Measurements from ENCODE around the gene ACYP2. TPM values are rescaled to one million over a fixed set of nuclear protein-coding genes. Genes with fewer than 3 reads are reported as not detected.
"Not testable (repeated sequence)": the region's sequence is repeated elsewhere in the genome, so short reads cannot be mapped to it uniquely, and the experiment has no call there.

Gene ACYP2
- total RNA-seq, 1 experiment from 2014 or later, result 7.0 TPM

DNA sequence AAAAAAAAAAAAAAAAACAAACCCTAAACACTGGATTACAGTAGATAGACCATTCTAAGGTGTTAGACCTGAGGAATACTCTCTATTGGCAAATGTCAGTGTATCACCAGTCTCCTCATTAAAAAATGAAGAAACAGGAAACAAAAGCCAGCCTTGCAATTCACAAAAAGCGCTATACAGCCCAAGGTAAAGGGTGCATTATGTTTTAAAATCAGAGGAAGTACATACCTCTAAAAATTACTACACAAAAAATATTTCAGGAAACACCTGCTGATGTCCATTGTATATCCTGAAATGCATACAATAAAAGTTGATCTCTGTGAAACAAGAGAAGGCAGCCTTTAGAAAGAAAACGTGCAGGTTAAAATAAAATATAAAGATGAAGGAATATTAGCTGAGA, 195.5 kb downstream of the ACYP2 start:
- no peak overlapping the region for H3K4me3 ChIP-seq
- H3K9me3 ChIP-seq (replicated peaks), result no peaks in the 10 kb centered on the region
- no peaks in the 10 kb centered on the region for H3K27me3 ChIP-seq
- no peaks in the 10 kb centered on the region for H3K36me3 ChIP-seq
- no peak overlapping the region for H3K27ac ChIP-seq
- H3K4me1 ChIP-seq, result peaks cover 15% of the 10 kb centered on the region
- DNase-seq, result peak in 1 of 2 experiments; percentile 50

DNA sequence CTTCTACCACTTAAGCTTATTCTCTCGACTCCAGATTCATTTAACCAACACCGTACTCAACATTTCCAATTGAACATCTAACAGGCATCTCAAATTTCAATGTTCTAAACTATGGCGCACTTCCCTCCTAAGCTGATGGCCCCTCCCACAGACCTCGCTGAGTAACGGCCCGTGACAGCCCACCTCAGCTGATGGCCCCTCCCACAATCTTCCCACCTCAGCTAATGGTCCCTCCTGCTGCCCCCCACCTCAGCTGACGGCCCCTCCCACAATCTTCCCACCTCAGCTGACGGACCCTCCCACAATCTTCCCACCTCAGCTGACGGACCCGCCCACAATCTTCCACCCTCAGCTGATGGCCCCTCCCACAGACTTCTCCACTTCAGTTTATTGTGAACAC, 197.7 kb downstream of the ACYP2 start:
- Histone ChIP-seq H3K27ac (no peak overlapping the region), H3K27me3 (no peaks in the 10 kb centered on the region), H3K9me3 (replicated peaks) (0 out of 2 replicates have a peak, but pooled peaks cover 3% of the 10 kb centered on the region), H3K4me3 (no peak overlapping the region), H3K36me3 (no peaks in the 10 kb centered on the region), H3K4me1 (peaks cover 15% of the 10 kb centered on the region)
- DNase-seq, result no peak

DNA sequence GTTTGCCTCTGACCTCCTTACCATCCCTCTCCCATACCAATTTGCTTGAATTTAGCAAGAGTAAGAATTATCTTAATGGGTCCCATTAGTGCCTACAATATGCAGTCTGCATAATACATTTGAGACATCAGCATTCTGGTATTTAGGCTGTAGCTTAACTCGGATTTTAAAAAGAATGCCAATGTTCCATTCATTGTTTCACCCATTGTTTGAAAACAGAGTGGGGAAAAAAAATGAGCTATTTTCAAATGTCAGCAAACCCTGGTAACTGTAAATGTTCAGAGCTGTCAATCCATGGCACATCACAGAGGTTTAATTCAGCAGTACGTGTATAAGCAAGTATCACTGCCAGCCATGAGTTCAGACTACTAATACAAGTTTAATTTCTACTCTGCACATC, 202.6 kb downstream of the ACYP2 start:
- peaks cover 12% of the 10 kb centered on the region for H3K4me1 ChIP-seq
- no peak overlapping the region for H3K4me3 ChIP-seq
- no peak for DNase-seq

DNA sequence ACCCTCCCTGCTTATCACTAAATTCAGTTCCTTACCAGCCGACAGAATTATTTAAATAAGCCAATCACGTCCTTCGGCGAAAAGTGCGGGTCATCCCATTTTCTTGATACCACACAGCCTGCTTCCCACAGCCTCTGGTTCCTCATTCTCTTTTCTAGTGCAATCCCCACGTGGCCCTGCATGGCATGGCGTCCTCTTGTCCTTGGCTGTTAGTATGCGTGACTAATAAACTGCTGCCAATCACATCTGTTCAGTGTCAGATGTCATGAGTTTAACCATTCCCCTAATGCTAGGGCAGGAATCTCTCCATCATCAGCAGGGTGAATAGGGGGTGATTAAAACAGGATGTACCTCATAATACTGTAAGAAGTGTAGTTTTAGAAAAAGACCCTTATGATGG, 203.4 kb downstream of the ACYP2 start:
- no peak overlapping the region for H3K4me3 ChIP-seq
- H3K27me3 ChIP-seq, result no peaks in the 10 kb centered on the region
- no peaks in the 10 kb centered on the region for H3K36me3 ChIP-seq
- H3K4me1 ChIP-seq, result peaks cover 12% of the 10 kb centered on the region
- peak; percentile 51 to 70 for DNase-seq
- H3K27ac ChIP-seq, result peak overlapping the region; percentile 44
- H3K9me3 ChIP-seq (replicated peaks), result 0 out of 2 replicates have a peak, but pooled peaks cover 3% of the 10 kb centered on the region

More for the DNA sequence above, 202.6 kb downstream of the ACYP2 start:
- Histone ChIP-seq H3K27me3 (no peaks in the 10 kb centered on the region), H3K9me3 (replicated peaks) (0 out of 2 replicates have a peak, but pooled peaks cover 3% of the 10 kb centered on the region), H3K27ac (no peak overlapping the region), H3K36me3 (no peaks in the 10 kb centered on the region)

DNA sequence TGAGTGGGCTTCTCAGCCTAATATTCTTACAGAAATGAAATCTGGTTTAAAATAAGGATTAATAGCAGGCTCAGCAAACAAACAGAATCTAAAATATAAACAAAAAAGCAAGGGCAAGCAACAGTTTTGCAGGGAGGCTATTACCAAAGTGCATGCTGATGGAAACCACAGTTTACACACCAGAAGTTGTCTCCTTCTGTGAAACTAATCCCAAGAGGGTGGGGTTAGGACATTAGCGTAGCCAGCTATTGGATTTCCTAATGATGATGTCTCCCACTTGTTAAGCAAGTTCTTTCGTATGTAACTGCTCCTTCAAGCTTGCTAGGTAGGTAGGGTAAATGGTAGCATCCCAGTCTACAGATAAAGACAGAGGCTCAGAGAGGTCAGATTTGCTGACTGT, 205.6 kb downstream of the ACYP2 start:
- no peak for DNase-seq
- Histone ChIP-seq H3K9me3 (replicated peaks) (0 out of 2 replicates have a peak, but pooled peaks cover 3% of the 10 kb centered on the region), H3K36me3 (no peaks in the 10 kb centered on the region), H3K27me3 (no peaks in the 10 kb centered on the region), H3K27ac (no peak overlapping the region), H3K4me1 (peaks cover 12% of the 10 kb centered on the region), H3K4me3 (no peak overlapping the region)

DNA sequence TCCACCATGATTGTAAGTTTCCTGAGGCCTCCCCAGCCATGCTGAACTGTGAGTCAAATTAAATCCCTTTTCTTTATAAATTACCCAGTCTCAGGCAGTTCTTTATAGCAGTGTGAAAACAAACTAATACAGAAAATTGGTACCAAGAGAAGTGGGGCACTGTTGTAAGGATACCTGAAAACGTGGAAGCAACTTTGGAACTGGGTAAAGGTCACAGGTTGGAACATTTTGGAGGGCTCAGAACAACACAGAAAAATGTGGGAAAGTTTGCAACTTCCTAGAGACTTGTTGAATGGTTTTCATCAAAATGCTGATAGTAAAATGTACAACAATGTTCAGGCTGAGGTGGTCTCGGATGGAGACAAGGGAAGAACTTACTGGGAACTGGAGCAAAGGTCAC, 209.1 kb downstream of the ACYP2 start:
- H3K4me1 ChIP-seq, result peaks cover 13% of the 10 kb centered on the region
- DNase-seq; H3K27ac ChIP-seq; H3K27me3 ChIP-seq; H3K36me3 ChIP-seq; H3K9me3 ChIP-seq (replicated peaks); H3K4me3 ChIP-seq: not testable (repeated sequence)

DNA sequence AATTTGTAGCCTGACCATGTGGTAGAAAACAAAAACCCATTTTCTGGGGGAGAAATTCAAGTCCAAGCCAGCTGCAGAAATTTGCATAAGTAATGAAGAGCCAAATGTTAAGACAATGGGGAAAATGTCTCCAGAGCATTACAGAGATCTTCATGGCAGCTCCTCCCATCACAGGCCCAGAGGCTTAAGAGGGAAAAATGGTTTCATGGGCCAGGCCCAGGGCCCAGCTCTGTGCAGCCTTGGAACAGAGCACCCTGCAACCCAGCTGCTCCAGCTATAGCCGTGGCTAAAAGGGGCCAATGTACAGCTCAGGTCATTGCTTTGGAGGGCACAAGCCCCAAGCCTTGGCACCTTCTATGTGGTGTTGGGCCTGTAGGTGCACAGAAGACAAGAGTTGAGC, 209.7 kb downstream of the ACYP2 start:
- H3K4me3 ChIP-seq, result no peak overlapping the region
- no peaks in the 10 kb centered on the region for H3K9me3 ChIP-seq (replicated peaks)
- peaks cover 17% of the 10 kb centered on the region for H3K4me1 ChIP-seq
- no peak for DNase-seq
- H3K27ac ChIP-seq, result no peak overlapping the region
- H3K27me3 ChIP-seq, result no peaks in the 10 kb centered on the region
- H3K36me3 ChIP-seq, result no peaks in the 10 kb centered on the region

DNA sequence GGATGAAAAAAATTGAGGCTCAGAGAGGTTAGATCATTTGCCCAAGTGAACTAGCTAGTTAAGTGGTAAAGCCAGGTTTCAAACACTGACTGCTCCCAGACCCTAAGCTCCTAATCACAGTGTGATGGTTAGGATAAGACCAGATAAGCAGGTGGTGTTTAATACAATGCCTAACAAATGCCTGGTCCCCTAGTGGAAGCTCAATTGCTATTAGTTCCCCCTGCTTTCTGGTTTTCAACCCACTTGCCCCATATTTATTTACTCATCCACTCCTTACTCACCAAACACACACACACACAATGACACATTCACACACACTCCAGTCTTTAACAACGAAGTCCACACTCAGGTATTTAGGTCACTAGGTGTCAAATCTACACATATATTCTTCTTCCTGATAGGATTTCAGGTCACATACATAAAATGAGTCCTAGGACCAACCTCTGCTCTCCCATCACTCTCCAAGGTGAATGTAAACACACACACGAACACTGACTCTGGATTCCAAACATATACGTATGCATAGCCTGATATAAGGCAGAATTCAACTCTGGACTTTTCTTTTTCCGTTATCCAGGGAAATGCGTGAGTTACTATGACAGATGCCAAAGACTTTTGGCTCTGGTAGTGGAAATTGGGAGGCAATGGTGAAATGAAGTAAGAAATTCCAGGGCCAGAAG, 214.2 kb downstream of the ACYP2 start:
- H3K27ac ChIP-seq, result peak overlapping the region; percentile 59
- H3K36me3 ChIP-seq, result no peaks in the 10 kb centered on the region
- H3K9me3 ChIP-seq (replicated peaks), result no peaks in the 10 kb centered on the region
- H3K4me1 ChIP-seq, result peaks cover 10% of the 10 kb centered on the region
- peak; percentile 23 to 70 for DNase-seq
- H3K4me3 ChIP-seq, result peak overlapping the region; percentile 63
- H3K27me3 ChIP-seq, result no peaks in the 10 kb centered on the region

DNA sequence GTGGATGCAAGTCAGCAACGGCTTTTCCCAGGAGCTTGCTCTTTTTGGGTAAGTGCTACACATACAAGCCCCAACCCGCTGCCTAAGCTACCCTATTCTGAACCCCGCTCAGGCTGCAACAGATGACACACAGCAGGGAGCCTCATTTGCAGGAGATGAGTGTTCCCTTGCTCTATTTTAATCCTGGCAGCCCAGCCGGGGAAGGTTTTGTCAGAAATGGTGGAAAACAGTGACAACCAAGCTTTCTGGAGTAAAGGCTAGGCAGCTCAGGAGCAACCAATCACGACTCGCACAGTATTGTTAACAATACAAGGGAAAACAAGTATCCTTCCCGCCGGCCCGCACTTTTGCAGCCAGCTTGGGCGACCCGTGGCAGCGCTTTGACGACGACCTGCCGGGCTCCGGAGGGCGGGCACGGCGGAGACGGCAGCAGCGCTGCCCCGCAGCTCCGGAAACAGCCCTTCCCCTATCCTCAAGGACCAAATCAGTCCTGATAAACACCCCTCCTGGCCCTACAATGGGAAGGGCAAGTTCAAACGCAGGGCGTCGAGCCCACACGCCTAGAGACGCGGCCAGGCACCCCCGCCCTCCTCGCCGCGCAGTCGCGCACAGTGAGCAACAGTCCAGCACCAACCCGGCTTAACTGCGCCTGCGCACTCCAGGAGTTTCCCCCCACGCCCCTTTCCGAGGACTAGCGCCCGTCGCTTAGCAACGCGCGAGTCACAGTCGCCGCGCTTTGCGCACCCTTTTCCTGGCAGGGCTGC, 214.9 kb downstream of the ACYP2 start:
- Histone ChIP-seq H3K4me1 (peaks cover 10% of the 10 kb centered on the region), H3K27ac (peak overlapping the region; percentile 59), H3K27me3 (no peaks in the 10 kb centered on the region), H3K9me3 (replicated peaks) (no peaks in the 10 kb centered on the region), H3K36me3 (no peaks in the 10 kb centered on the region), H3K4me3 (peak overlapping the region; percentile 63)
- peak; percentile 99 to 100 for DNase-seq

DNA sequence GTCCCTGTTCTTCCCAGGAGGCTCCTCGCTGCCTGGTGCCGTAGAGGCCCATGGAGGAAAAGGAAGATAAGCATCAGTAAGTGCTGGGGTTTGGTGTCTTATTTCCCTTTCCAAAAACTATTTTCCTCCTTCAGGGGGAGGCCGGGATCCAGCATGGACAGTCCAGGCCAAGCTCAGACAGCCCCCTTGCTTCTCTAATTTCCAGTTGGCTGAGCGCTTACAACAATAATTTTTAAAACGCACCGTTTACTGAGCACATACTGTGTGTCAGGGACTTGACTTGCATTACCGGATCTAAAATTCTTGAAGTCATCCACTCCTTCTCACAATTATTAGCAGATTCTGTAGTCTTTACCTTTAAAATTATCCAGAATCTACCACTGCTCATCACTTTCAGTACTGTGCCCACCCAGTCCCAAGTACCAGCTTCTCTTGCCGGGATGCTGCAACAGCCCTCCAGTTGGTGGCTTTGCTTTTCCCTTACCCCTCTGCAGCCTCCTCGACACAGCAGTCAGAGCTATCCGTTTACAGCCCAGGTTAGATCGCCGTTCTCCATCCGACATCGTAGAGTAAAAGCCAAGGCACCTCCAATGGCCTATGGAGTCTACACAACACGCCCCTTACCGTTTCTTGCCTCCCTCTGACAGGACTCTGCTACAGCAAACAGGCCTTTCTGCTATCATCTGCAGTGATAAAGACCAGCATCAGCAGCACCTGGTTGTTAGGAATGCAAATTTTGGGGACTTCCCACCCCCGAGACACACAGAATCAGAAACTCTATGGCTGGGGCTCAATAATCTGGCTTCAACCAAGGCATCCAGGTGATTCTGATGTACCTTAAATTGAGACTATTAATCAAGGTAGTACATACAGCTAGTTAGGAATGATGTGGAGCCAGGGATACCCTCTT, 215.8 kb downstream of the ACYP2 start:
- DNase-seq, result no peak
- H3K9me3 ChIP-seq (replicated peaks), result no peaks in the 10 kb centered on the region
- peak overlapping the region; percentile 63 for H3K4me3 ChIP-seq
- no peaks in the 10 kb centered on the region for H3K36me3 ChIP-seq
- H3K4me1 ChIP-seq, result peaks cover 11% of the 10 kb centered on the region
- no peak overlapping the region; the same call in 1 of the 2 replicates for H3K27ac ChIP-seq
- no peaks in the 10 kb centered on the region for H3K27me3 ChIP-seq

DNA sequence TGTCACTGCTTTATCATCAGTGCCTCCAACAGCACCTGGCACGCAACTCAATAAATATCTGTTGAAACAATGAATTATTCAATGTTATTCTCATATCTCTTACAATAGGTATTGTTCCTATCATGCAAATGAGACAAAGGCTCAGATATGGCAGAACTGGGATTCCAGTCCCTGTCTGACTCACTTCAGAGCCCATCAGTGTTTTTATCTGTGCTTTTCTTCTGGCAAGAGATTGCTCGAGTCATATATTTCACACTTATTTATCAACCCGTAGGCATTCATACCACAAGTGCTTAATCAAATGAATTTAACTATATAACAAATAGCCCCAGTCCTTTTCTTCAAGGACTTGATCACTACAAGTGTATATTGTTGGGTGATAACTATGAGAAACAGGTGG, 217.0 kb downstream of the ACYP2 start:
- H3K27ac ChIP-seq, result no peak overlapping the region
- DNase-seq, result no peak
- H3K4me3 ChIP-seq, result no peak overlapping the region
- no peaks in the 10 kb centered on the region for H3K36me3 ChIP-seq
- no peaks in the 10 kb centered on the region for H3K27me3 ChIP-seq
- peaks cover 23% of the 10 kb centered on the region for H3K4me1 ChIP-seq
- H3K9me3 ChIP-seq (replicated peaks), result no peaks in the 10 kb centered on the region

DNA sequence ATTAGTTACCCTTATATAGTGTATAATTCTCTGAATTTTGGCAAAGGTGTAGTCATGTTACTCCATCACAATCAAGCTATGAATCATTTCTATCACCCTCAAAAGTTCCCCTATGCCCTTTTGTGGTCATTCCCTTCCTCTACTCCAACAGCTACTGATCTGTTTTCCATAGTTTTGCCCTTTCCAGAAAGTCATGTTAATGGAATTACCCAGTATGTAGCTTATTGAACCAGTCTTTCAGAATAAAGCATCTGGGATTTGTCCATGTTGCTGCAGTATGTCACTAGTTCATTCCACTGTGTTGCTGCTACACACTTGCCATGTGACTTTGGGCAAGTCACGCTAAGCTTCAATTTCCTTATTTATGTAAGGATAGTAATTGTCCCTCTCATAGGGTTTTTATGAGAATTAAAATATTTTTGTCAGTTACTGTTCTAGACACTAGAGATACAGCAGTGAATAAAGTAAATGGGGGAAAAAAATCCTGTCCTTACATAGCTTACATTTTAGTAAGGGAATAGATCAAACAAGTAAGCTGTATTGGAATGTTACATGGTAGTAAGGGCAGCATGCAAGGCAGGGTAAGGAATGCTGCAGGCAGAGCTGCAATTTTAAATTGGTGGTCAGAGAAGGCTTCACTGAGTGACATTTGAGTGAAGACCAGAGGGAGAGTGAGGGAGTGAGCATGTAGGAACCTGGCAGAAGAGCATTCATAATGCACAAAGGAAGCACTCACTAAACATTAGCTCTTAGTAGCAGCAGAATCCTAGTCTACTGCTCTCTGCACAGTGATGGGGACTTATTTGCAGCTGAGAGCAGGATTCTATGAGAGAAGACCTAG, 220.9 kb downstream of the ACYP2 start:
- DNase-seq, result peak in 1 of 2 experiments; percentile 27

DNA sequence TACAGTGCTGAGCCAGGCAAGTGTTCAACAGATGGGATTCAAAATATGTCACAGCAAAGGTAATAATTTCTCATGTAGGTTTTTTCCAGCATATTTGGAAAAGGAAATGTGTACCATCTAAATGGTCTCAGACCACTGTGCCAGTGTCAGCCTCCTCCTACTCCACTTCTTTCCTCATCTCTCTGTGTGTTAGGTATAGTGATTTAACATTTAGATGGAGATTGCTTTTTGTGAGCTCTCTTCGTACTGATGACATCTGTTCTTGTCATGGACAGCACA, 221.5 kb downstream of the ACYP2 start:
- H3K36me3 ChIP-seq, result no peaks in the 10 kb centered on the region
- no peak overlapping the region for H3K27ac ChIP-seq

More for the DNA sequence above, 220.9 kb downstream of the ACYP2 start:
- Histone ChIP-seq H3K27ac (no peak overlapping the region), H3K27me3 (no peaks in the 10 kb centered on the region), H3K4me1 (peaks cover 16% of the 10 kb centered on the region), H3K4me3 (no peak overlapping the region), H3K9me3 (replicated peaks) (no peaks in the 10 kb centered on the region), H3K36me3 (no peaks in the 10 kb centered on the region)

DNA sequence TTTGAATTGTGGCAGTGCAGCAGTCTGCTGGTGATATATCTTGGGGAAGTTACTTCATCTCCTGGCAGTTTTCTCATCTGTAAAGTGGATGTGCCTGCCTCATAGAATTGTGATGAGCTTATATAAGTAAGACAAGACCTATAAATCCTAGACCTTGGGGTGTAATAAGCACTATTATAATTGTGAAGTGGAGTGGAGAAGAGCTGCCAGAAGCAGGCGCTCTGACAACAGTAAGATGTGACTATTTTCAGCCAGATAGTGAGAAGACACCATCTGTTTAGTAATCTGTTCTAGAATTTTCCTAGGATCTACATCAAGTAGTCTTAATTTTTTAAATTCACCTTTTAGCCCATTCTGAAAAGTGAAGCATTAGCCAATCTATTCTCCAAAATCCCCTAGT, 226.2 kb downstream of the ACYP2 start:
- no peak for DNase-seq
- Histone ChIP-seq H3K27me3 (no peaks in the 10 kb centered on the region), H3K27ac (no peak overlapping the region), H3K9me3 (replicated peaks) (no peaks in the 10 kb centered on the region), H3K36me3 (no peaks in the 10 kb centered on the region), H3K4me3 (no peak overlapping the region), H3K4me1 (peaks cover 11% of the 10 kb centered on the region)

More for the DNA sequence above, 221.5 kb downstream of the ACYP2 start:
- no peak for DNase-seq
- H3K9me3 ChIP-seq (replicated peaks), result no peaks in the 10 kb centered on the region
- H3K4me1 ChIP-seq, result peaks cover 16% of the 10 kb centered on the region
- no peak overlapping the region for H3K4me3 ChIP-seq
- no peaks in the 10 kb centered on the region for H3K27me3 ChIP-seq

Data from SJCRH30 (cell line).